ENCODE measurements around the gene MYRIP.

The MYRIP gene

DNA sequence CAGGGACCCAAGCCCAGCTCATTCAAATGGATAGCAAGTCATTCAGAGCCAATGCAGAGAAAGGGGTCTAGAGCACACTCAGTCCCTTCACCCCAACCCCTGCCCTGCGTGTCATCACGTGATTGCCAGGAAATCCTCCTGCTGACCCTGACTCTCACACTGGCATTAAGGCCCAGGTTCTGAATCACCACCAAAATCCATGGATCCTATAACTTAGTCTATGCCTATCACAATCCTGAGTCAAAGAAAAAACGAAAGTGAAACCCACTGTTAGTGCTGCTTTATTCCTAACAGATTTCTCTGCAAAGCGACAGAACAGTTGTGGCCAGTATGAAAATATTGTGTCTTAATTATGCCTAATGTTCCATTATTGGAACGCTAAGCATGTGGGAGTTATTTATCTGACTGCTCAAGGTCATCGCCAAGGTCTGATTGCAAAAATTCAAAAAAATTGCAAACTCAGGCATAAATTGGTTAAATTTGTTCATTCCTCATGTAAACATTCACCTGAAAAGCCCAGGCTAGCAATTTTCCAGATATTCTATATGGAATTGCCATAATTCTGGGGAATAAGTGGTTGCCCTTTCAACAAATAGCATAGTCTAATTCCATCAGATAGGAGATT lies 391.4 kb downstream of the MYRIP start:
- DNase-seq = no peak

DNA sequence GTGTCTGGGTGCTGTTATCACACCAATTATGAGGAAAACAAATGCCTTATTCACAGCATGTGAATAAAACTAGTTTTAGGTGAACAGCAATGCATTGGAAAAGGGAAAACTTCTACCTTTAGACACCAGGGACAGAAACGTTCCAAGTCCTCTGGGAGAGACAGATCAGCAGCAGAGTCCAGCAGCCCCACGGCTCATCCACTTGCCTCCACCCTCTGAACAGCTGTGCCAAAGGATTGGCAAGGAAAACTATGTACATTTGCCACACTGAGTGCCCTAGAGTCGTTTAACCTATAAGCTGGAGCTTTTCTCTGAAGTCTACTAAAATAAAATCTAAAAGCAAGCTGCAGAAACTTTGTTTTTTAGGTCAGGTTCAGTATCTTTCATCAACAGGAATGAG lies 392.4 kb downstream of the MYRIP start:
- DNase-seq = no peak

DNA sequence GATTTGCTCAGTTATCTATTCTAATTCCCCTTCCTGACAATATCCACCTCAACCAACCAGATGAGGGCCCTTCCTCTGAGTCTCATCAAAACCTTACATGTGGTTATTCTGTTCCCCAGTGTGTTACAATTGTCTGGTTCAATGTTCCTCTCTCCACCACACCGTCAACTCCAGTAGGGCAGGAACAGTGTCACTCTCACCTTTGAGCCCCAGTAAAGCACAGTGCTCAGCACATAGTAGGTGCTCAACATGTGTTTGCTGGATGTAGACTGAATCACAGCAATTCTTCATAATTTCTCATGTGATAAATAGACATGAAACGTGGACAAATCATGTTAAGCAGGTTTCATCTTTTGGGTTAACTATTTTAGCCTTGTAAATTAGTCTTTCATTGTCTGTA lies 397.1 kb downstream of the MYRIP start:
- DNase-seq = no peak

DNA sequence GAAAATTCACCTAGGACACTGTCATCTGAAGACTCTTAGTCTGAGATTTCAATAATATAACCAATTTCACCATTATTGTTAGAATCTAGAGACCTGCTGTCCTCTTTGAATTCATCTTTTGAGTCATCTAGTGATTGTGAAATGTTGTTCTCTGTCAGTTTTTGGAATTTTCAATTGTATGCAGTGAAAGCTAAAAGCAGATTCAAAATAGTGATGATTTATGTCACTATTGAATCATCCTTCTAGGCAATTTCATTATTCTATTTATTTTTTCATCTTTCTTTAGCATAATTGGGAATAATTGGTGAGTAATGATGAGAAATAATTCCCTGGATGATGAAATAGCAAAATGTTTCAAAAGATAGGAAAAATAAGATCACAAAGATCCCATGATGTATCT lies 398.4 kb downstream of the MYRIP start:
- no peak for DNase-seq

DNA sequence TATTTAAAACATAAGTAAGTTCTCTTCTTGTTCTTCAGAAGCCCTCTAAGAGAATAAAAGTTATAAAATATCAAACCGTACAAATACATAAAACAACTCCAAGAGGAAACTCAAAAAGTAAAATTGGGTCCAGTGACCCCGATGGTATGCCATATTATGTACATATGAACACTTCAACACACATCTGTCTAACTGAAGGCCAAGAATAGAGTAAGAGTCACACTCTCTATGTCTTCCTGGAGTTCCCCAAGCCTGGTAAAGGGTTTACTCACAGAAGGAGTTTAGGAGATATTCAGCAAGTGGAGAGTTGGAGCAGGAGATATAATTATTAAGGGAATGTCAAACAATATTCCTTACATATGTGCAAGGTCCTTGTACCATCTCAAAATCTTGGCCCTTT lies 398.8 kb downstream of the MYRIP start:
- no peak for DNase-seq

DNA sequence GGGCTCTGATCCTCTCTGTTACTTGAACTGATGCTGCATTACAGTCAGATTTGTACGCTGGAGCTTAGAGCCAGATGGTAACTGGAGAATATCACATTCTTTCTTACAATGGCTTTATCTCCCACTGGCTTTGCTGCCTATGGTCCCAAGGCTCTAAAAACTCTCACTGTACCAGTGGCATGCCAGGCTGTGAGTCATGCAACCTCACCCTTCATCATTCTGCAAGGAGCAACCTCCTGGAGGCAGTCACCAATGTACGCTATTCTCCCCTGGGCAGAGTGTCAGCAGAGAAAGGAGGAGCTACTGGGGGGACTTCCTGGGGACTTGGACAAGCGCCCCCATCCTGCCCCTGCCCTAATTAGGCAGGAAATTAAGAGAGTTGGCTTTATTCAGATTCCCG lies 402.2 kb downstream of the MYRIP start:
- no peak for DNase-seq

DNA sequence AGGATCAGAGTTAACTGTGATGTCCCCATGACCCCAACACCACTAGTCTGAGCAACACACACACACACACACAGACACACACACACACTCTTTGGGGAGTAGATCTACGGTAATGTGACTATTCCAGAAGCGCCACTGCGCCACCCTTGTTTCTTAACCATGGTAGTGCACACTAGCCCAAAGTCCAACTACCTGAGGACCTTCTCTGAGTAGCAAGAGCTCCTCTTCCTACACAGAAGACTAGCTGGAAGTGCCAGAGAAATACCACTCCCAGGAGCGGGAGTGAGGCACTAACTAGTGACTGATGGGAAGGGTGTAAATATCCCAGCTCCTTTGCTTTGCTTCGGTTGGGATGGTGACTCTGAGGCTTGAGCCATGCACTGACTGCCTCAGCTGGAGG lies 404.1 kb downstream of the MYRIP start:
- no peak for DNase-seq

DNA sequence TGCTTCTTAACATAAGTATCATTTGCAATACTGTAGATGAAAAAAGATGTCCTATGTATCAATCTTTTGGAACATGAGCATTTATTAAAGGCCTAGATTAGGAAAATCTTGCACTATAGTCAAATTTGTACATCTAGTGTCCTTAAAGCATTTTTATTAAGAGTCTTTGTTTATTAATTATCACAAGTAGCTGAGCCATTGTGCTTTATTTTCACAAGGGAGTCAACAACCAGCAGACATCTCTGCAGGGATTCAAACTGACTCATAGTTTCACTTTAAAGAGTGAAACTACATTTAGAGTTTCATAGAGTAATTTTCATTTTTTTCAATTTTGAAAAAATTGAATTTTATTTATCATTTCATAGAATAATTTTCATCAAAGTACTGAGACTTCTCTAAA lies 405.6 kb downstream of the MYRIP start:
- no peak for DNase-seq

DNA sequence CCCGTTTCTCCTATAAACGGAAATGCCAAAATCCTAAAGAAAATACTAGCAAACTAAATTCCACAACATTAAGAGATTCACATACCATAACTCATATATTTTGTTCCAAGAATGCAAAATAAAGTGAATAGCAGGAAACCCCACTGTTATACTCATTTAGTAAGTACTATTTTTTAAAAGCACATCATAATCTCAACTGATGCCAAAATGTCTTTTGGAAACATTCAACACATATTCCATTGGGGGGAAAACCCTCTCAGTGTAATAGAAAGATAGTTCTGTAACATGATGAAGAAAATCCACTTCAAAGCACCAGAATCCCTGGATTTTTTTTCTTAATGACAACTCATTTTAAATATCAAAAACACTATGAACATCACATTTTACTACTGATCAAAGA lies 407.1 kb downstream of the MYRIP start:
- DNase-seq = no peak

DNA sequence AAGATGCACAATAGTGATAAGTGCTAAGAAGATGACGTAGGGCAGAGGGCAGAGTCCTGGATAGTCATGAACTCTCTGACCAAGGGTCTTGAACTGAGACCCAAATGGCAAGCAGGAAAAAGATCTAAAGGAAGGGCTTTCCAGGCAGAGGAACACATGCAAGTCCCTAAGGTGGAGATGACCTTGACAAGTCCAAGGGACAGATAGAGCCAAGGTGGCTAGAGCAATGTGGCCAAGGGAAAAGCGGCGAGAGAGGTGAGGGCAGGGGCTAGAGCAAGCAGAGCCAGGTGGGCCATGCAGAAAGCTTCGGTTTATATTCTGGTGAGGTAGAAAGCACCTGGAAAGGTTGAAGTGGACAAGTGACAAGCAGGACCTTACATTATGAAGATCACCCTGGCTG lies 414.4 kb downstream of the MYRIP start:
- DNase-seq = no peak

DNA sequence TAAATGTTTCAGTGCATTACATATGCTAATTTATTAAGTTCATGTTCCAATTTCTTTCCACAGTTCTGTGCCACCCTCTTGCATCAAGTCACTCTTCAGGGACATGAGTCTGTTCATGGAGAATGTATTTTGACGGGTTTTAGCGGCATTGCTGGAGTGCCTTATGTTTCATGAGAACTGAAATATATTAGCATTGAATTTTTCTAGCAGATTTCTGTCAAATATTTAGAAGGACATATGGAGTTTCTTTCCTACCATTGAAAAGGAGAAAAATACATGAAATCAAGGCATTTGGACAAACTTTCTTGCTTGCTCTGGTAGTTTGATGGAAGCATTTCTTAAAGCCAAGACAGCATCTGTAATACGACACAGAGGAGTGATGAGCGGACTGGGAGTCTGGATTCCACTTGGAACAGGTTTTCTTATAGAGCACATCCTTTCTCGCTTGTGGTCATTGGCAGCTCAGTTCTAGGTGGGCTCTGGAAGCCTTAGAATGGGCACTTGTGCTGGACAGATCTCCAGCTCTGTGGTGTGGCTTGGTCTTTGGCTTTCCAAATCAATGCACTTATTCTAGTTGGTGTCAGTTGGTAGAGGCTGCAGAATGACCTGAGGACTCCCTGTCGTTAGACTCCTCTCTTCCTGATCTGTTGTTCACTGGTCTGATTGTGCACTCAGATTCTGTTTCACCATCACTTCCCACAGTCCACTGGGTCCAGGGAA lies 415.5 kb downstream of the MYRIP start:
- DNase-seq = no peak

DNA sequence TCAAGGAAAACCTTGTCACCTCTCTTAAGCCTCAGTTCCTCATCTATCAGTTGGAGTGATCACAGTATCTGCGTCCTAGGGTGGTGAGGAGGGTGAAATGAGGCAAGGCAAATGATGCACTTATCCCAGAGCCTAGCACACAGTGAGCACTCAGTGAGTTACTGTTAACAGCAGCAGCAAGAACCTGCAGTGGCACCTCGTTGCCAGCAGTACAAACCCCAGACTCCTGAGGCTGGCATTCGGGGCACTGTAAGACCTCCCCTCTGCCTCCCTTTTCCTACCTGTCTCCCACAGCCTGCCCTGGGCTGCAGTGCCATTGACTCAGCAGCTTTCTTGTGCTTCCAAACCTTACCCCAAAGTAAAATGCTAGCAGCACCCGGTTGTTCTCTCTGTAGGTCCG lies 417.2 kb downstream of the MYRIP start:
- no peak for DNase-seq

DNA sequence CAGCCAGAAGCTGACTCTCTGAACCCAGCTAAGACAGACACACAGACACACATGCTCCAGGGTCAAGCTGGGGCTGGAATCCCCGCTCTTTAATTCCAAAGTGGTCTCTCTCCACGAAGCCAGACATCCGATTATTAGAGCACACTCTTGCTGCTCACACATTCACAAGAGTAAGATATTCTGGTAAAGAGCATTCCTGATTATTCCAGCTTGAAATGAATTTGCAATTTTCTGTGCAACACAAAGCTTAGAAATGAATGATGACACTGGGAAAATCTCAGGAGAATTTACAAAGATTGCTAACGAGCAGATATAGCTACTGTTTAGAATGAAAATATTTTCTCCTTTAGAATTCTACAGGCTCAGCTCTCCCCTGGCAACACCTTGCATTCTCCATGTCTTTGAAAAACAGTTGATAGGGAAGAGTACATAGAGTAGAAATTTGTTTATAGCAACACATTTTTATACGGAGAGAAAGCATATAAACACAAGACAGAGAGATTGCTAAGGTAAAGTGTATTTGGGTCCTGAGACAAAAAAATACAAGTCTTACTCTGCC lies 419.5 kb downstream of the MYRIP start:
- no peak for DNase-seq

DNA sequence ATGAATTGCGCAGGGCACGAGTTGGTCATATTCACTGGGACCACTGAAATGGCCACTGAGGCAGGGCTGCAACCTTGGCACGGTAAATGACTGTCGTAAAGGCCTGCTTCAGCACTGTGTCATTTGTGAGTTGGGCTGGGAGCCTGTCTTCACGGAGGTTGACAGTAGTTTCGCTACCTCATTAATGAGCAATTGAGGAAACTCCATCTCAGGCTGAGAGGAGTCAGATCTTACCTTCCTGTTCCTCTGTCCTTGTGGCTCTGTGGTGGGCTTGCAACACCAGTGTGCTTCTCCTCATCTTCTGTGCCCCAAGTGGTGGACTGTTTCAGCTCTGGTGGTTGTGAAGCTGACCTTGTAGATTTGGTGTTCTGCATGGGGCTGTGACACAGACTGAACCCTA lies 420.0 kb downstream of the MYRIP start:
- DNase-seq = no peak

DNA sequence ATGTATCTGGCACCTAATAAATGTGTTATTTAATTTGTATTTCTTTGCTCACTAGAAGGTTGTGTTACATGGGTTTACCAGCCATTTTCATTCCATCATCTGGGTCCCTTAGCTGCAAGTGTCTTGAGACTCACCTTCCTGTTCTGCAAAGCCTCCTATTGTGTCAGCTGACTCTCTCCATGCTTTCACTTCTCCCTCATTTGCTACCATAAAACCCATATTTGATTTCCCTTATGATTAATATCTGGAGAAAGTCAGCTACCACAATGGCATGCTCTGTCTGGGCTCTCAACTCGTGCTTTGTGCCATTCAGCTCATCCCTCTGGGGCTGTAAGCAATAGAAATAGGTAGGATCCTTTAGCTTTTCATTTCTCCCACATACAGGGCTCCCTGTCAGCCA lies 420.6 kb downstream of the MYRIP start:
- no peak for DNase-seq

DNA sequence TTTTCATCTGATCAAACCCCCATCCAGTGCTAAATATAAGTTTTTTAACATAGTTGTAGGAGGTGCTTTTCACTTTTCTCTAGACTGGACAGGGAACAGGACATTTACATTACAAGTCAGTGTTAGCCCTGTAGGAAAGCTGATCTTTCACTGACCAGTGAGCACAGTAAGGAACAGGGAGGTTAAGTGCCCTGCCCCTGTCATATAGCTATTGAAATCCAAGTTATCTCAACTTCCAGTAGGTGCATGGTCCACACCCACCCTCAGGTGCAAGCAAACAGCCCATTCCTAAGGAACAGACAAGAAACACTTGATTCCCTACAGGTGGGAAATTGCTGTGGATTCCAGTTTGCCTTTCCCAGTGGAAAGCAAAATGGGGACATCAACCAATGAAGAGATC lies 421.0 kb downstream of the MYRIP start:
- DNase-seq = no peak

DNA sequence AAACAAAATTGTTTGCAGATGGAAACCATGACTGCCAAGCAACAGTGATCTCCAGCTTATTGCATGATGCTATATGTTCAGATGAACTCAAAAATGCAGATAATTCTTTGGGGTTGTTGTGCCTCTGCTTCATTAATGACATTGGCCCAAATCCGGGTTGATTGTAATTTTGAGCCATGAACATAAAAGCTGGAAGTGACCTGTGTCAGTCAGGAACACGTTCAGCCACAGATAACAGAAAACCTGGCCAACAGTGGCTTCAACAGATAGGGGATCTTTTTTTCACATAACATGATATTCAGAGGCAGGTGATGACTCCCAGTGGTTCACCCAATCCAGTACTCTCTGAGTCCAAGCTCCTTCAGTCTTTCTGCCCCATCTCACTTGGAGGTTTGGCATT lies 423.2 kb downstream of the MYRIP start:
- DNase-seq = no peak

DNA sequence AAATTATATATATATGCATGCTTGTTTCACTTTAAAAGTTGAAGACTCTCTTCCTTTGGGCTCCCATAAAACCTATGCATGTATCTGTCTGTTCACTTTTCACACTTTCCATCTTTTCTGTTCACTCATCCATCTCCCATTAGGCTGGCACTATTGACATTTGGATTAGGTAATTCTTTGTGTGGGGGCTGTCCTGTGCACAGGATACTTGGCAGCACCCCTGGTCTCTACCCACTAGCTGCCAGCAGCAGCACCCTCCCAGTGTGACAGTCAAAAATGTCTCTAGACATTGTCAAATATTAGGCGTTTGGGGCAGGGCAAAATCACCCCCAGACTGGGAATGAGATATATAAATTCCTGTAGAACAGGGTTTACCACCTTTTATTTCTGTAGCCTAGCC lies 427.8 kb downstream of the MYRIP start:
- DNase-seq = no peak

DNA sequence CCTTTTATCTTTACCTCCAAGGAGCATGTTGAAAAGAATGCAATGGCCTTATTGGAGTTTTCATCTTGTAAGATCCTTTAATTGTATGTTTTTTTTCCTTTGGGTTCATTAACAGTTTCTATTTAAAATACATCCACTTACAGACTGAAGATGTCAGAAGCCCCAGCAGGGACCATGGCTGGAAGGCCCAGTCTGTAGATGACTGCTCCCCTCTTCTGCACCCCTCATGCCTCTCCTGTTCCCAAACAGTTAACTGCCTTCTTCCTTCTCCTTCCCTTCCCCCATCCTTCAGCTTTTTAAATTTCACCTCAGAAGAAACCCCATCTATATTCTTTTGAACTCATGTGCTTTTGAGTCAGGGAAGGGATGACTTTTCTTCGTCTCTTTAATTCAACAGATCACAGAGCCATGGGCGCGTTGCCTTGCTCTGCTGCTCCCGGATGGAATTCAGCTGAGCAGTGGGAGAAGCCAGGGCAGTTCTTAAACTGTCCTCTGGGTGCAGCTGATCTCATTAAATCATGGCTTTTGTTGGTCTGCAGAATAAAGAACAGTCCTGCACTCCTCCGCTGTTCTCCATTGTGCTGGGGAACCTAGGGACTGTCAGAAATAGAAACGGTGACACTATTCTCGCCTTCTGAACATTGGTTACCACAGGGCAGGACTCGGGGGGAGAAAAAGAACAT lies 428.6 kb downstream of the MYRIP start:
- DNase-seq = no peak

DNA sequence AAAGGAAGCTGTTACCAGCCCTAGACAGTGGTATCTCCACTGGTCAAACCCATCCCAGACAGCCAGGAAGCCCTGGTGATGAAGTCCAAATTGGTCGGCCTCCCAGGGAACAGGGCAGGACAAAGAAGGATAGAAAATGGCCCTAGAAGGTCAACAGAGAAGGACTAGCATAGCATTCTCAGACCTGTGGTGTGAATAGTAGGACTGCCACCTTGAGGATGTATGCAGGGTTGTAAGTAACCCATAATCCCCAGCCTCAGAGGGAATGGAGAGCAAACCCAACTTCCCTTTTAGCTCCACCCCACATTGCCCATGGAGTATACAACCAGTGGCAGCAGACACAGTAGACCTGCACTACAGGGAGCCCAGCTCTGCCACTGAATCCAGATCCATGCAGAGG lies 431.5 kb downstream of the MYRIP start:
- no peak for DNase-seq

DNA sequence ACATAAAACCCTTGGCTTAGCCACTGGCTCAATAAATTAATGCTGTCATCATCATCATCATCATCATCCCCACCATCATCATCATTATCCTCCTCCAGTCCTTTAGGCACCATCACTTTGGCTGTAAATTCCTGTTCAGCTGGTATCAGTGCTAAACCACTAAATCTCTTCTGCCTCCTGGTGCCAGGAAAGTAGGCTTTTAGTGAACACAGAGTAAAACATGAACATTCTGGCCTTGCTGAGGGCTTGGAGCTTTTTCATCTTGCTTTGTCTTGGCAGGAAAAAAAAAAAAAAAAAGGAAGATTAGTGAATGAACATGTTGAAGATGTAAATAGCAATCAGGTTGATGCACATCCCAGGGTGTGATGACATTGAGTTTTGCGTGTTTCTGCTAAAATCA lies 432.8 kb downstream of the MYRIP start:
- DNase-seq = no peak

DNA sequence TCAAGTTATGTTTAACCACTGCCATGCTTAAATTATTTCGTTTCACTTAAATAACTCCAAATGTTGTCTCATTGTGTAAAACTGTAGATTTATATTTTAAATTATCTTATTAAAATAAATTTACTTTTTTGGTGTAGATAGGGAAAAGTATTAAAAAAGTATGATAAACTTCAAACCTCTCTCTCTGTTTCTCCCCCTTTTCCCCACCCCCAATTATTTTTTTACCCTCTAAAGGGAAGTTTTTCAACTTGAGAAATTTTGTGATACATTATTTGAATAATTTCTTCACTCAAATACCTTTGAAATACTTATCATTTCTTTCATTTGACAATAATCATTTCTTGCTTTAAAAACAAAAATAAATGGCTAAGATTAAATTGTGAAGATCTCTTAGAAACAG lies 433.2 kb downstream of the MYRIP start:
- DNase-seq = no peak

DNA sequence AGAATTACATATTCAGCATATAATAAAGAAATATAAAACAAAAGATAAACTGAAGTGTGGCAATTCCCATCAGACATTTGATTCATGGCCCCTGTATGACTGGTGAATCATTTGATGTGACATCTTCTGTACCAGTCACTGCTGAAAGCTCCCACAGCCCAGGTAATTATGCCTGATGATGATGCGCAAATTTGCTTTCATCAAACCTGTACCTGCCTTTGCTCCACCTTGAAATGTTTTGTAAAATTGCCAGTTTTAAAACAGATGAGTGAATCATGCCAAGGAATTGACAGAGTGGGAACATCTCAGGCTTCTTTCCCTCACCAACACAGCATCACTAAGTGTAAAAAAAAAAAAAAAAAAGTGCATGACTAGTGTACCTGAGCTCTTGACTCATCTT lies 433.6 kb downstream of the MYRIP start:
- DNase-seq = no peak
